ENCODE results near the gene RFX6.

The RFX6 gene

GRCh38 chr6:116902634-116903033 lies 25.6 kb downstream of the RFX6 start:
- no peak for DNase-seq

GRCh38 chr6:116922853-116923548 lies 46.0 kb downstream of the RFX6 start:
- no peak for DNase-seq

GRCh38 chr6:116924245-116924644 lies 47.2 kb downstream of the RFX6 start:
- no peak for DNase-seq

GRCh38 chr6:116925088-116925794 lies 48.2 kb downstream of the RFX6 start:
- no peak for DNase-seq

GRCh38 chr6:116928677-116929076 lies 51.6 kb downstream of the RFX6 start:
- DNase-seq = no peak

GRCh38 chr6:116929825-116930224 lies 52.8 kb downstream of the RFX6 start:
- no peak for DNase-seq

GRCh38 chr6:116931456-116931855 lies 54.4 kb downstream of the RFX6 start:
- DNase-seq = no peak

GRCh38 chr6:116932496-116932895 lies 55.5 kb downstream of the RFX6 start:
- no peak for DNase-seq

- no peak for DNase-seq
Observed at GRCh38 chr6:116933485-116933884, 56.4 kb downstream of the RFX6 start.

GRCh38 chr6:116938305-116938704 lies 61.3 kb downstream of the RFX6 start:
- no peak for DNase-seq

GRCh38 chr6:116941727-116942126 lies 64.7 kb downstream of the RFX6 start:
- peak; percentile 3 for DNase-seq

GRCh38 chr6:116945809-116946208 lies 68.8 kb downstream of the RFX6 start:
- peak; percentile 18 for DNase-seq

- DNase-seq = no peak
Observed at GRCh38 chr6:116948533-116949304, 71.7 kb downstream of the RFX6 start.

- no peak for DNase-seq
Observed at GRCh38 chr6:116949964-116950363, 72.9 kb downstream of the RFX6 start.

- no peak for DNase-seq
Observed at GRCh38 chr6:116954335-116954734, 77.3 kb downstream of the RFX6 start.

- DNase-seq = no peak
Observed at GRCh38 chr6:116954938-116955337, 77.9 kb downstream of the RFX6 start.

- no peak for DNase-seq
Observed at GRCh38 chr6:116955773-116956172, 78.7 kb downstream of the RFX6 start.

- no peak for DNase-seq
Observed at GRCh38 chr6:116963972-116964371, 86.9 kb downstream of the RFX6 start.

GRCh38 chr6:116966675-116967576 lies 89.9 kb downstream of the RFX6 start:
- DNase-seq = no peak

- DNase-seq = peak; percentile 54
Observed at GRCh38 chr6:116969211-116969863, 92.3 kb downstream of the RFX6 start.

- DNase-seq = peak; percentile 45
Observed at GRCh38 chr6:116971959-116972358, 94.9 kb downstream of the RFX6 start.

GRCh38 chr6:116973976-116974375 lies 96.9 kb downstream of the RFX6 start:
- no peak for DNase-seq

Data from EL (cell line).